IPS-18a (cell line): ENCODE data around the gene CSRP1.

Source experiments
- H3K27ac ChIP-seq: one replicate; pipeline ENCODE4 v1.5.1; 2013; ENCODE audit warnings: low read length
- H3K27me3 ChIP-seq: one replicate; pipeline ENCODE4 v1.6.1; 2013; ENCODE audit warnings: mild to moderate bottlenecking, low read length; ENCODE audit not compliant: control insufficient read depth, insufficient read depth
- H3K36me3 ChIP-seq: one replicate; pipeline ENCODE4 v1.6.1; 2013; ENCODE audit warnings: low read depth, low read length; ENCODE audit not compliant: control insufficient read depth
- H3K4me1 ChIP-seq: one replicate; pipeline ENCODE4 v1.6.1; 2013; ENCODE audit warnings: low read depth, low read length; ENCODE audit not compliant: control insufficient read depth
- H3K4me3 ChIP-seq: one replicate; pipeline ENCODE4 v1.5.1; 2013; ENCODE audit warnings: low read length
- H3K9ac ChIP-seq: one replicate; pipeline ENCODE4 v1.6.1; 2013; ENCODE audit warnings: mild to moderate bottlenecking, low read length, moderate library complexity
- H3K9me3 ChIP-seq: one replicate; pipeline ENCODE4 v1.6.1; 2013; ENCODE audit warnings: low read depth, low read length; ENCODE audit not compliant: control insufficient read depth

The CSRP1 gene

GRCh38 chr1:201544710-201545109 is 37.8 kb upstream of the CSRP1 start:
- no peaks in the 10 kb centered on the region for H3K9me3 ChIP-seq

DNA sequence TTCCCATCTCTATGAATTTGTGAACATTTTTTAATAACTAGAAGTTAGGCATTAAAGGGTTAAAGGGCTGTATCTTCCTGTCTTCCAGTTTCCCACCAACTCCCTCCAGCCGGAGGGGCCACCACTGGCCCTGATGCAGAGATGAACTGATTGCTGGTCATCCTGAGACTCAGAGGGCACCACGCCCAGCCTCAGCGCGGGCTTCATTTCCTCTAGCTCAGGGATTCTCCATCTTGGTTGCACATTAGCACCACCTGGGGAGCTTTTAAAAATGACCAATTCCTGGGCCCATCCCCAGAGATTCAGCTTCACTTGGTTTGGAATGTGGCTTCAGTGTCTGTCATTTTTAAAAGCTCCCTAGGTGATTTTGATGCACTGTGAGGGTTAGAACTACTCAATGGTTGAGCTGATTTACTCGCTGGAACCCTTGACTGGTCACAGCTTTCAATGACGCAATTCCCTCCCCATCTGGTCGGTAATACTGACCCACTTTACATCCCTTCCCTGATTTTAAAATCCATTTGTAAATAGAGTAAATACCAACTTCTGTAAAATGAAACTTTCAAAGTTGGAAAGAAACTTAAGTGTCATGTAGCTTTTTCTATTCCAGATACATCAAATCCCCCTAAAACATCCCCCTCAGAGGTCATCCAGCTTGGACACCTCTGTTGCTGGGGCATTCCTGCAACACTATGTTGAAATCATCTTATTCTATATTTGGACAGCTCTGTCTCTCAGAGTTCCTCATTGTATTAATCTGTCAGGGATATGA is 37.1 kb upstream of the CSRP1 start:
- Histone ChIP-seq H3K4me1 (peaks cover 11% of the 10 kb centered on the region), H3K27ac (no peak overlapping the region), H3K4me3 (no peak overlapping the region), H3K36me3 (no peaks in the 10 kb centered on the region), H3K27me3 (peaks cover 35% of the 10 kb centered on the region), H3K9me3 (no peaks in the 10 kb centered on the region), H3K9ac (no peak overlapping the region)

More at GRCh38 chr1:201544710-201545109, 37.8 kb upstream of the CSRP1 start:
- peaks cover 29% of the 10 kb centered on the region for H3K27me3 ChIP-seq
- H3K27ac ChIP-seq: no peak overlapping the region
- H3K4me3 ChIP-seq: no peak overlapping the region
- no peak overlapping the region for H3K9ac ChIP-seq
- peaks cover 11% of the 10 kb centered on the region for H3K4me1 ChIP-seq
- H3K36me3 ChIP-seq: no peaks in the 10 kb centered on the region

- no peaks in the 10 kb centered on the region for H3K36me3 ChIP-seq
- no peak overlapping the region for H3K9ac ChIP-seq
- peaks cover 49% of the 10 kb centered on the region for H3K27me3 ChIP-seq
- peaks cover 11% of the 10 kb centered on the region for H3K4me1 ChIP-seq
- H3K4me3 ChIP-seq: no peak overlapping the region
- no peaks in the 10 kb centered on the region for H3K9me3 ChIP-seq
- H3K27ac ChIP-seq: no peak overlapping the region
Measured at GRCh38 chr1:201542309-201543035, 35.5 kb upstream of the CSRP1 start.

GRCh38 chr1:201540846-201541735 is 34.2 kb upstream of the CSRP1 start:
- Histone ChIP-seq H3K27ac (no peak overlapping the region), H3K4me1 (peaks cover 11% of the 10 kb centered on the region), H3K9ac (no peak overlapping the region), H3K4me3 (peak overlapping the region; percentile 79), H3K9me3 (no peaks in the 10 kb centered on the region), H3K27me3 (peaks cover 57% of the 10 kb centered on the region), H3K36me3 (no peaks in the 10 kb centered on the region)

DNA sequence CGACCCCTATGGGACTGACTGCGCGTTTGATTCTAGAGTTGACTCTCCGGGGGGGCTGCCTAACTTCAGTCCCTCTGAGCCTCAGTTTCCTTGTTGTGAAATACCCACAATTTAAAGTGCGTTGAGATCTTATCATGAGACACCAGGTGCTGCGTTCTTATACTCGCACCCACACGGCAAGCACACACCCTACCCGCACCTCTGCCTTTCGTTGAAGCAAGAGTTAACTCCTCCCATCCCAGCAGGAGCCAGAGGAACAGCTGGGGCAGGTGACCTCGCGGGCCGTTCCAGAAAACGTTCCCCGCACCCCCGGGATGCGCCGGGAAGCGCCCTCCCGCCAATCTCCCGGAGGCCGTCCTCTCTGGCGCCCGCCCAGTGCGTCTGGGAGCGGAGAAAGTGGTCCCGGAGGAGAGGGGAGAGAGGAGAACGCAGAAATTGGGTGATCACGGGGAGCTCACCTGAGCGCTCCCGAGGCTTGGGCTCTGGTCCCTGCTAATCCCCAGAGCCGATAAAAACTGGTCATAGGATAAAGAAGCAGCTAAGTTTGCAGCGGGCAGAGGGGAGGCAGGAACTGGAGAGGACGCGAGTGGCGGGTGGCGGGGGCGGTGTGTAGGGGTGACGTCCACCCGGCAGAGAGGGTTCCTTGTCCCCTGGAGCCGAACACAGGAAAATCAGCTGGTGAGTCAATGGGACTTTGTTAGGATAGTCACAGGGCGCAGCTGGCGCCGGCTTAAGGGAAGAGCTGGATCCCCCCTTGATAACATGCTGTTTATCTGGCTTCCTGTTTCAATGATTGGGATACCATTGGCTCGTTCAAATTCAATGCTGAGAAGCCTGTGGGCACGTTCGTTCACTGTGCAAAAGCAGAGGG is 32.9 kb upstream of the CSRP1 start:
- no peaks in the 10 kb centered on the region for H3K36me3 ChIP-seq
- H3K27ac ChIP-seq: no peak overlapping the region
- H3K4me1 ChIP-seq: peaks cover 11% of the 10 kb centered on the region
- H3K9ac ChIP-seq: peak overlapping the region; percentile 32
- H3K4me3 ChIP-seq: peak overlapping the region; percentile 79
- H3K9me3 ChIP-seq: no peaks in the 10 kb centered on the region
- peaks cover 55% of the 10 kb centered on the region for H3K27me3 ChIP-seq

- no peak within 1 kb of the TSS for H3K27ac ChIP-seq
- no peaks in the 10 kb centered on the region for H3K36me3 ChIP-seq
- H3K27me3 ChIP-seq: peaks cover 53% of the 10 kb centered on the region
- peak within 1 kb of the TSS; percentile 32 for H3K9ac ChIP-seq
- H3K4me3 ChIP-seq: peak within 1 kb of the TSS; percentile 79
- no peaks in the 10 kb centered on the region for H3K9me3 ChIP-seq
- peaks cover 8% of the 10 kb centered on the region for H3K4me1 ChIP-seq
Measured at GRCh38 chr1:201538612-201539551, 32.0 kb upstream of the CSRP1 start, which contains the start of gene NAV1. Gene NAV1 (plus strand): TSS chr1:201539127. CDS start chr1:201622885, 83,758 bp downstream.

GRCh38 chr1:201537891-201538611 is 31.1 kb upstream of the CSRP1 start:
- Histone ChIP-seq H3K27ac (no peak overlapping the region), H3K9ac (no peak overlapping the region), H3K27me3 (peaks cover 53% of the 10 kb centered on the region), H3K9me3 (no peaks in the 10 kb centered on the region), H3K4me1 (peaks cover 7% of the 10 kb centered on the region), H3K36me3 (no peaks in the 10 kb centered on the region), H3K4me3 (peak overlapping the region; percentile 79)

DNA sequence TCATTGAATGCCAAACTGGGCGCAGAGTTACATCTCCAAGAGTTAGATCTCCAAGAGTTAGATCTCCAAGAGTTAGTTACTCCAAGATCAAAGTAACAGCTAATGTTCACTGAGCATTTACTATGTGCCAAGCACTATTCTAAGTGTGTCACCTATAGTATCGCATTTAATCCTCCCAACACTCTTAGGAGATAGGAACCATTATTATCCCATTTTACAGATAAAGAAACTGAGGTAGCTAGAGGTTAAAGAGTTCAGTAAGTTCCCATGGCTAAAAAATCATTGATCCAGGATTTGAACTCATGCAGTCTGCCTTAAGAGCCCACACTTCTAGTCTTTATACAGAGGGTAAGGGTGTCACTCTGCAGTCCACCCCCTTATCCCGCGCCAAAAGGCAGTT is 30.5 kb upstream of the CSRP1 start:
- Histone ChIP-seq H3K36me3 (no peaks in the 10 kb centered on the region), H3K4me3 (peak overlapping the region; percentile 79), H3K9ac (no peak overlapping the region), H3K27me3 (peaks cover 53% of the 10 kb centered on the region), H3K4me1 (peaks cover 7% of the 10 kb centered on the region), H3K27ac (no peak overlapping the region), H3K9me3 (no peaks in the 10 kb centered on the region)

DNA sequence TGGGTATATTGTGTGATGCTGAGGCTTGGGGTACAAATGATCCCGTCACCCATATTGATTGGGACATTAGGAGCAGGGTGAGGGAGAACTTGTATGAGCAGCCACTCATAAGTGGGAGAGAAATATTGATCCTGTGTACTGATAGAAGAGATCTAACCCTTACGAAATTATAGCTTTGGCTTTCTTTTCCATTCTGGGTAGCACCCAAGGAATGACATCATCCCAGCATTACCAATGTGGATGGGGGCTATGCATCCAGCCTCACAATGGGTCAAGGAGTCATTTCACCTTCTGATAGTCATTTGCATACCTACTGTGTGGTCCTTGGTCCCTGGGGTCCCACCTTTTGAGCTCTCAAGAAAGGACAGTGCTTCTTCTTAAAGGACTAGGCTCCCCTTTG is 30.1 kb upstream of the CSRP1 start:
- no peak overlapping the region for H3K4me3 ChIP-seq
- no peaks in the 10 kb centered on the region for H3K36me3 ChIP-seq
- no peaks in the 10 kb centered on the region for H3K9me3 ChIP-seq
- H3K4me1 ChIP-seq: peaks cover 7% of the 10 kb centered on the region
- peaks cover 51% of the 10 kb centered on the region for H3K27me3 ChIP-seq
- no peak overlapping the region for H3K27ac ChIP-seq
- H3K9ac ChIP-seq: no peak overlapping the region
